ENCODE measurements around the gene TMEM87B. TPM values are rescaled to one million over a fixed set of nuclear protein-coding genes. Genes with fewer than 3 reads are reported as not detected.
A peak's percentile ranks its signal among the peaks of the same experiment; 100 is the strongest.

Gene TMEM87B
- total RNA-seq, 1 experiment from 2014 or later = 10.6 TPM

GRCh38 chr2:112027767-112028166, 27.3 kb upstream of the TMEM87B start:
- Mint-ChIP-seq H3K9me3 (peaks cover 5% of the 10 kb centered on the region), H3K36me3 (peaks cover 3% of the 10 kb centered on the region; the same call in 1 of the 2 replicates), H3K4me3 (no peak overlapping the region), H3K27me3 (ENCODE audit: low read depth) (no peaks in the 10 kb centered on the region), H3K27ac (no peak overlapping the region), H3K4me1 (peaks cover 23% of the 10 kb centered on the region)
- ChIA-PET CTCF (no interaction called here), POLR2A (no interaction called here)
- no peak for TF ChIP-seq GRHL2 (CRISPR knock-in tag; IDR thresholded peaks at IDR 0.05; ENCODE audit: insufficient replicate concordance, severe bottlenecking)
- TF ChIP-seq, protein P1, sequence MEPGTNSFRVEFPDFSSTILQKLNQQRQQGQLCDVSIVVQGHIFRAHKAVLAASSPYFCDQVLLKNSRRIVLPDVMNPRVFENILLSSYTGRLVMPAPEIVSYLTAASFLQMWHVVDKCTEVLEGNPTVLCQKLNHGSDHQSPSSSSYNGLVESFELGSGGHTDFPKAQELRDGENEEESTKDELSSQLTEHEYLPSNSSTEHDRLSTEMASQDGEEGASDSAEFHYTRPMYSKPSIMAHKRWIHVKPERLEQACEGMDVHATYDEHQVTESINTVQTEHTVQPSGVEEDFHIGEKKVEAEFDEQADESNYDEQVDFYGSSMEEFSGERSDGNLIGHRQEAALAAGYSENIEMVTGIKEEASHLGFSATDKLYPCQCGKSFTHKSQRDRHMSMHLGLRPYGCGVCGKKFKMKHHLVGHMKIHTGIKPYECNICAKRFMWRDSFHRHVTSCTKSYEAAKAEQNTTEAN (CRISPR knock-in tag; IDR thresholded peaks at IDR 0.05) = no peak
- ATAC-seq (no peak), DNase-seq (ENCODE audit: low spot score) (no peak)

DNA sequence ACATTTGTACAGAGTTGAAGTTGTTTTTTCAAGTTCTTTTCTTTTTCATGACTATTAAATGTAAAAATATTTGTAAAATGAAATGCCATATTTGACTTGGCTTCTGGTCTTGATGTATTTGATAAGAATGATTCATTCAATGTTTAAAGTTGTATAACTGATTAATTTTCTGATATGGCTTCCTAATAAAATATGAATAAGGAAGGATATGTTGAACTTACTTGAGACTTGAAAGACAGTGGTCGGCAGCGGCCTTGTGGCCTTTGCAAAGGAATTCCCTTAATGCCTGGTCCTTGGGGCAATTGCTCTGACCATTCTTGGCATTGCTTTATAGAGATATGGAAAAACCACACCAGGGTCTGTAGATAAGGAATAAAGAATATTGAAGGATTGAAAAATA, 25.9 kb upstream of the TMEM87B start:
- TF ChIP-seq TEAD4 (CRISPR knock-in tag; IDR thresholded peaks at IDR 0.05) (no peak), CREM (CRISPR knock-in tag; IDR thresholded peaks at IDR 0.05) (no peak), FOXK1 (CRISPR knock-in tag; IDR thresholded peaks at IDR 0.05) (no peak), PRDM15 (CRISPR knock-in tag; IDR thresholded peaks at IDR 0.05) (no peak)

DNA sequence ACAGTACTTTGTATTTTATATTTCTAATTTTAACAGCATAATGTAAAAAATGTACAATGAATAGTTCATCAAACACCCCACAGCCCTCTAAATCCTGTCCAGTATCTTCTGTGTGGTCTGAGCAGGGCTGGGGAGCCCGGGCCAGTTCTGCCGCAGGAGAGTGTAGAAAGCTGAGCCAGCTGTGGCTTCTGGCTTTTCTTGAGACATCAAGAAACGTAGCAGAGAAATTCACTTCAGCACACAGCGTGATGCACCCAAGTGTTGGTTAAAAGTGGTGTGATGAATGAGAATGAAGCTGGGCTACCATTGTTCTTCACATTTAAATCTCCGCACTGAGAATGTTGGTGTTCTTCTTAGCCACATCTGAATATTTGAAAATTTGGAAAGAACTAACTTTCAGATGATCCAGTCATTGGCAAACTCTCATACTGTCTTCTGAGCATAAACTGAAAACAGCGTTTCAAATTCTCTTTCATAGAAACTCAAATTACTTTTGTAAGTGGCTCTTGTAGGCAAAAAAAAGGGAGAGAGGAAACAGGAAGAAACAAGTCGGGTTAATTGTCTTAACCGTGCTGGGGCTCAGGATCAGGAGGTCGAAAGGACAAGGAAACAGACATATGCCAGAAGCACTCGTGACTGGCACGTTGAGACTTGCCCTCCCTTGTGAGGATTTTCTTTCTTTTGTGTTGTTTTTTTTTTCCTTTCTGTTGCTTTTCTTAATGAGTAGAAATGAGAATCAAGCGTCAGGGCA, 23.4 kb upstream of the TMEM87B start:
- ATAC-seq (peak; percentile 80), DNase-seq (ENCODE audit: low spot score) (no peak)
- ChIA-PET POLR2A (no interaction called here), CTCF (interaction anchor here (0.6 to 1.7 kb wide), 5 partner anchors 11 to 144 kb away, joined by 3 to 8 read pairs (median 3); no protein-coding TSS in a partner anchor)
- Mint-ChIP-seq H3K27me3 (ENCODE audit: low read depth) (no peaks in the 10 kb centered on the region), H3K4me3 (no peak overlapping the region), H3K4me1 (peaks cover 26% of the 10 kb centered on the region), H3K27ac (peak overlapping the region; percentile 91), H3K36me3 (peaks cover 3% of the 10 kb centered on the region; the same call in 1 of the 2 replicates), H3K9me3 (peaks cover 10% of the 10 kb centered on the region)
- TF ChIP-seq, protein P2, sequence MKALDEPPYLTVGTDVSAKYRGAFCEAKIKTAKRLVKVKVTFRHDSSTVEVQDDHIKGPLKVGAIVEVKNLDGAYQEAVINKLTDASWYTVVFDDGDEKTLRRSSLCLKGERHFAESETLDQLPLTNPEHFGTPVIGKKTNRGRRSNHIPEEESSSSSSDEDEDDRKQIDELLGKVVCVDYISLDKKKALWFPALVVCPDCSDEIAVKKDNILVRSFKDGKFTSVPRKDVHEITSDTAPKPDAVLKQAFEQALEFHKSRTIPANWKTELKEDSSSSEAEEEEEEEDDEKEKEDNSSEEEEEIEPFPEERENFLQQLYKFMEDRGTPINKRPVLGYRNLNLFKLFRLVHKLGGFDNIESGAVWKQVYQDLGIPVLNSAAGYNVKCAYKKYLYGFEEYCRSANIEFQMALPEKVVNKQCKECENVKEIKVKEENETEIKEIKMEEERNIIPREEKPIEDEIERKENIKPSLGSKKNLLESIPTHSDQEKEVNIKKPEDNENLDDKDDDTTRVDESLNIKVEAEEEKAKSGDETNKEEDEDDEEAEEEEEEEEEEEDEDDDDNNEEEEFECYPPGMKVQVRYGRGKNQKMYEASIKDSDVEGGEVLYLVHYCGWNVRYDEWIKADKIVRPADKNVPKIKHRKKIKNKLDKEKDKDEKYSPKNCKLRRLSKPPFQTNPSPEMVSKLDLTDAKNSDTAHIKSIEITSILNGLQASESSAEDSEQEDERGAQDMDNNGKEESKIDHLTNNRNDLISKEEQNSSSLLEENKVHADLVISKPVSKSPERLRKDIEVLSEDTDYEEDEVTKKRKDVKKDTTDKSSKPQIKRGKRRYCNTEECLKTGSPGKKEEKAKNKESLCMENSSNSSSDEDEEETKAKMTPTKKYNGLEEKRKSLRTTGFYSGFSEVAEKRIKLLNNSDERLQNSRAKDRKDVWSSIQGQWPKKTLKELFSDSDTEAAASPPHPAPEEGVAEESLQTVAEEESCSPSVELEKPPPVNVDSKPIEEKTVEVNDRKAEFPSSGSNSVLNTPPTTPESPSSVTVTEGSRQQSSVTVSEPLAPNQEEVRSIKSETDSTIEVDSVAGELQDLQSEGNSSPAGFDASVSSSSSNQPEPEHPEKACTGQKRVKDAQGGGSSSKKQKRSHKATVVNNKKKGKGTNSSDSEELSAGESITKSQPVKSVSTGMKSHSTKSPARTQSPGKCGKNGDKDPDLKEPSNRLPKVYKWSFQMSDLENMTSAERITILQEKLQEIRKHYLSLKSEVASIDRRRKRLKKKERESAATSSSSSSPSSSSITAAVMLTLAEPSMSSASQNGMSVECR (CRISPR knock-in tag; IDR thresholded peaks at IDR 0.05; ENCODE audit: borderline replicate concordance) = no peak
- TF ChIP-seq, protein P3, sequence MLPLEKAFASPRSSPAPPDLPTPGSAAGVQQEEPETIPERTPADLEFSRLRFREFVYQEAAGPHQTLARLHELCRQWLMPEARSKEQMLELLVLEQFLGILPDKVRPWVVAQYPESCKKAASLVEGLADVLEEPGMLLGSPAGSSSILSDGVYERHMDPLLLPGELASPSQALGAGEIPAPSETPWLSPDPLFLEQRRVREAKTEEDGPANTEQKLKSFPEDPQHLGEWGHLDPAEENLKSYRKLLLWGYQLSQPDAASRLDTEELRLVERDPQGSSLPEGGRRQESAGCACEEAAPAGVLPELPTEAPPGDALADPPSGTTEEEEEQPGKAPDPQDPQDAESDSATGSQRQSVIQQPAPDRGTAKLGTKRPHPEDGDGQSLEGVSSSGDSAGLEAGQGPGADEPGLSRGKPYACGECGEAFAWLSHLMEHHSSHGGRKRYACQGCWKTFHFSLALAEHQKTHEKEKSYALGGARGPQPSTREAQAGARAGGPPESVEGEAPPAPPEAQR (CRISPR knock-in tag; IDR thresholded peaks at IDR 0.05) = no peak
- TF ChIP-seq PRDM15 (CRISPR knock-in tag; IDR thresholded peaks at IDR 0.05) (no peak), NR3C1 (CRISPR knock-in tag; conservative IDR thresholded peaks at IDR 0.05; ENCODE audit: low read depth) (no peak), ZNF423 (CRISPR knock-in tag; IDR thresholded peaks at IDR 0.05) (no peak), CREM (CRISPR knock-in tag; IDR thresholded peaks at IDR 0.05) (no peak), RORB (CRISPR knock-in tag; IDR thresholded peaks at IDR 0.05) (no peak), USF2 (CRISPR knock-in tag; IDR thresholded peaks at IDR 0.05) (no peak)

More for the DNA sequence above, 25.9 kb upstream of the TMEM87B start:
- H3K36me3 Mint-ChIP-seq = peaks cover 3% of the 10 kb centered on the region; the same call in 1 of the 2 replicates
- H3K27ac Mint-ChIP-seq = no peak overlapping the region
- H3K4me3 Mint-ChIP-seq = no peak overlapping the region
- ATAC-seq = no peak
- CTCF ChIA-PET = no interaction called here
- POLR2A ChIA-PET = no interaction called here
- peaks cover 7% of the 10 kb centered on the region for H3K9me3 Mint-ChIP-seq
- H3K4me1 Mint-ChIP-seq = peaks cover 26% of the 10 kb centered on the region
- no peaks in the 10 kb centered on the region for H3K27me3 Mint-ChIP-seq (ENCODE audit: low read depth)
- DNase-seq (ENCODE audit: low spot score) = no peak
